H4 (cell line): ENCODE measurements around the gene TGFBRAP1. TPM values are rescaled to one million over a fixed set of nuclear protein-coding genes. Genes with fewer than 3 reads are reported as not detected.

ENCODE experiments used
- DNase-seq: peaks from one replicate; pipeline ENCODE4 v3.0.0-alpha.2; 2015; ENCODE audit warnings: low spot score
- total RNA-seq: library from RNA; depleted of rRNA; stranded (reverse); fragments of >200 nt; shearing (Covaris generic); gene quantifications from 2 replicates; pipeline ENCODE4 v1.2.3, GENCODE V29; 2014

TGFBRAP1 gene
- total RNA-seq, 1 experiment from 2014 or later, result 13.8 TPM

DNA sequence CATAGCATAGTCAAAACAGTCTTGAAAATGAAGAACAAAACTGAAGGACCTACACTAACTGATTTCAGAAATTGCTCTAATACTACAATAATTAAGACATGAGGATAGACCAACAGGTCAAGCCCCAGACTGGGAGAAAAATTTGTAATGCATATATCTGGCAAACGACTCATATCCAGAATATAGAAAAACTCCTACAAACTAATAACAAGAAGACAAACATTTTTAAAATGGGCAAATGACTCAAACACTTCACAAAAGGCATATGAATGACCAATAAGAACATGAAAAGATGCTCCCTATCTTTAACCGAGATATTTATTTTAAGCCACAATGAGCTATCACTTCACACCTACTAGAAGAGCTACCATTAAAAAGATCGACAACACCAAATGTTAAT lies 14.2 kb downstream of the TGFBRAP1 start:
- DNase-seq, result no peak

DNA sequence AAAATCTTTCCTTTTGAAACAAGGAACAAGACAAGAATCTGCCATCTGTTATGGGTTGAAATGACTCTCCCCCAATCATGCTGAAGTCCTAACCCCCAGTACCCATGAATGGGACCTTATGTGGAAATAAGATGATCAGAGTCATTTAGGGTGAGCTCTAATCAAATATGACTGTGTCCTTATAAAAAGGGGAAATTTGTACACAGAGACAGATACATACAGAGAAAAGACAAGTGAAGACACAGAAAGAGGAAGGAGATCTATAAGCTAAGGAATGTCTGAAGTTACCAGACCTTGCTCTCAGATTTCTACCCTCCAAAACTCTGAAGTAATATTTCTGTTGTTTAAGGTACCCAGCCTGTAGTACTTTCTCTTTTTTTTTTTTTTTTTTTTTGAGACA lies 15.7 kb downstream of the TGFBRAP1 start:
- no peak for DNase-seq

DNA sequence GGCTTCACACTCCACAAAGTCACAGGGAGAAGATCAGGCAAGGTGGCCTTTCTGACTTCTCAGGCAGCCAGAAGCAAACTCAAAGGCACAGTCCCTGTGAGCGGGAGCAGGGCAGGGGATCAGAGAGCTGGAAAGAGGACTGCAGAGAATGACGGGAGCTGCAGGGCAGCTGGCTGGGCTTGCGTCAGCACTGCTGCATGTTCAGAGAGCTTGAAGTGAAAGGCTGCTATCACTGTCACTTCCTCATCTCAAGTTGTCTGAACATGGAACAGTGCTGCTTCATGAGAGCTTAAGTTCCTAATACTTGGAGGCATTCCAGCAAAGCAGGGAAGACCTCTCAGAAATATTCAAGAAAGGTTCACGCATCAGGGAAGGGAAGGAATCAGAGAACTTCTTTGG lies 20.4 kb downstream of the TGFBRAP1 start:
- no peak for DNase-seq

DNA sequence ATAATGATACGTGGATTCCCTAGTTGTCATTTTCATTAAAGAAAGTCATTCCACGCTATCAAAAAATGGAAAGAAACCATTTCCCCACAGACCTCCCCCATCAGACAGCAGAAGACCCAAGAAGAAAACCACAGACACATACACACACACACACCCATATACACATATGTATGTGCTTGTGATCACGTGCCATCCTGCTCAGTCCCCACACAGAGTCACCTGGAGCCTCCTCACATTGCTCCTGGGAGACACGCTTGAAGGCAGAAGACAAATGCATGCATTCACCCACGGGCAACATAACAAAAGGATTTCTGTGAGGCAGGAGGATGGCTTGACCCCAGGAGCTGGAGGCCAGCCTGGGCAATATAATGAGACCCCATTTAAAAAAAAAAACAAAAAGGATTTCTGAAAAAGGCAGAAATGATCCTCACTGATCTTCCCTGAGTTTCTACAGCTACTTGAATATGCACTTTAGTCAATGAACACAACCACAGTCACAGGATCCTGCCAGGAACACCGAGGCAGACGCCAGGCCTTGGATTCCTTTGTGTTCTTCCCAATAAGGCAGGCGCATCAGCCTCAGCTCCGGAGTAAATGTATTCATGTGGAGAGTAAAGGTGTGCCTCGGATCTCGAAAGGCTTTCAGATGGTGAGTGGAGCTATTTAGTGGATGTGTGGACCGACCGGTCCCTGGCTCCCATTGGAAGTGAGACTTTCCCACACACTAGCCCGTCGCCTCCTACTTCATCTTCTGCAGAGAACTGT lies 21.0 kb downstream of the TGFBRAP1 start:
- DNase-seq, result no peak

DNA sequence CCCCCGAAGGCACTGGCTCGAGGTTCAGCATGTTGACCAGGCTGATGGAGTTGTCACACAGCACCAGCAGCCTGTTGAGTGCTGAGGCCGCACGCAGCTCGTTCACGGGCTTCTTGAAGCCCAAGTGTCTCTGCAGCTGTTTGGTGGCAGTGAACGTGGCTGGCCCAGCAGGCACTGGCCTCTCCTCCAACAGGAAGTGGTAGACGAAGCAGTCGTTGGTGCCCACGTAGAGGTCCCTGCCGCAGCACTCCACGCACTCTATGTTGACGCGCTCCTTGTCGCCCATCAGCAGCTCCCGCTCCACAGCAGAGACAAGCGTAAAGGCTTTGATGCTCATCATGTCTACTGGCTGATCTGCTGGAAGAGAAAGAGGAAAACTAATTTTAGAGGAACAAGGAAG lies 21.6 kb downstream of the TGFBRAP1 start:
- no peak for DNase-seq

DNA sequence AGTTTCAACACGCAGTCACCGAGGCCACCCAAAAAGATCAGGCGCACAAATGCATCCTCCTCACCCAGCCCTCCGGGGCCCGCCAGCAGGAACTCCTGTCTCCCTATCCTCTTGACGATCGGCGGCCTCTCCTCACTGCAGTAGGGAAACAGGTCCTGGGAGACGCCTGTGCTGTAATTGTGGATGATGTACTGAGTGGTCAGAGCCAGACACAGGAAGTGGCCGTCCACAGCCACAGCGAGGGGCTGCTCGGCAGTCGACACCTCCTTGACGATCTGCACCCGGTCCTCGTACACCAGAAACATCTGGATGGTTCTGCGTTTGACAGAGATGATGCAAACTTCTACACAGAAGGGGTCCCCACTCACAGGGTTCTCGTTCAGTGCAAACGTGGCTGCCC lies 22.0 kb downstream of the TGFBRAP1 start:
- DNase-seq, result no peak

DNA sequence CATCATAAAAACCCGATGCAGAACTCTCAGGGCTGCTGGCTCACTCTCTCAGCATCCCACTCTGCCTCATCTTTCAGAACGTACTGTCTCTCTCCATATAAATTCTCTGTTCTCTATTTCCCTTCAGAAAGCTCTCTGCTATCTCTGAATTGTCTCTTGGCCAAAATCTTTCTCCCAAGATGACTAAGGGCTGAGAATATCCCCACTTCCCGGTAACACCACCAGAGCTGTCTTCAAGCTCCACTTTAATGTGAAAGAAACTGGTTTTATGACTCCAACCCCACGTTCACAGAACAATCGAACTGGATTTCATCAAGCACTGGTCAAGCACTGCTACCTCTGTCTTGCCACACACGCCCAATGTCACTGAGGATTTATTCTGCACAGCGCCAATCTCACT lies 22.4 kb downstream of the TGFBRAP1 start:
- no peak for DNase-seq

DNA sequence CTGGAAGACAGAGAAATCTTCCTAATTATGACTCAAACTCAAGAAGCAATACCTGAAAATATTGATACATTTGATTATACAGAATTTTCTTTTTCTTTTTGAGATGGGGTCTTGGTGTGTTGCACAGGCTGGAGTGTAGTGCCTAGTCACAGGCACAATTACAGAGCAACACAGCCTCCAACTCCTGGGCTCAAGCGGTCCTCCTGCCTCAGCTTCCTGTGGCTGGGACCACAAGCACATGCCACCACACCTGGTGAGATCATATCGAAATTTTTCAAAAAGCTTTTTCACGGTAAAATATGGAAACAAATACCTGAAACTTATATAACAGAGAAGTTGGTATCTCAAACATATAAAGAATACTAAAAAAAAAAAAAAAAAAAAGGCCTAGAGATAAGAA lies 27.9 kb downstream of the TGFBRAP1 start:
- no peak for DNase-seq

DNA sequence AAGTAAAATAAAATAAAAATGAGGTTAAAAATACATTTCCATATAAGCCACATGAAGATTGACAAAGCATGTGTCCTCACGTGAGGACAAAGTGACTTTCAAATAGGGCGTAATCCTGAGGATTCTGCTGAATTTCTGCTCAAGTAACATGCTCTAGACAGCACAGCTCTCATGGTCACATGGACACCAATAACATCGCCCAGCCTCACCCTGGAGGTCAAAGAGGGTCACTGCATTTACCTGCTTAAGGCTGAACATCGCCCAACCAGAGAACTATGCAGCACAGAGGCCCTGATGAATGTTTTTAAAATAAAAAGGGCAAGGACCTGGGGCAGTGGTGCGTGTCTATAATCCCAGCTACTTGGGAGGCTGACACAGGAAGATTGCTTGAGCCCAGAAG lies 30.2 kb downstream of the TGFBRAP1 start:
- DNase-seq, result no peak

DNA sequence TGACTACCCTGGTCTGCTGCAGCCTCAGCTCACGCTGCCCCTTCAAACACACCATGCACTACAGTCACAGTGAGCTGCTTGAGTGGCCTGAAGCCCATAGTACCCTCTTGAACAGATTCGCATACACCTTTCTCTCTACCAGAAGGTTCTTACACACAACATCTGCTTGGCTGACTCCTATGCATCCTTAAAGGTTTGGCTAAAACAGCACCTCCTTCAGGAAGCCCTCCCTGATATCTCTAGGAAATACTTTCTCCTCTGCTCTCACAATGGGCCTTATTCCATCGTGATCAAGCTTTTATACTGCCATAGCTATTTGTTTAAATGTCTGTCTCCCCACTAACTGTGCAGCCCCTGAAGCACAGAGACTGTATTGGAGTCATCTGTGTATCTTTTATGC lies 31.5 kb downstream of the TGFBRAP1 start:
- DNase-seq, result no peak

DNA sequence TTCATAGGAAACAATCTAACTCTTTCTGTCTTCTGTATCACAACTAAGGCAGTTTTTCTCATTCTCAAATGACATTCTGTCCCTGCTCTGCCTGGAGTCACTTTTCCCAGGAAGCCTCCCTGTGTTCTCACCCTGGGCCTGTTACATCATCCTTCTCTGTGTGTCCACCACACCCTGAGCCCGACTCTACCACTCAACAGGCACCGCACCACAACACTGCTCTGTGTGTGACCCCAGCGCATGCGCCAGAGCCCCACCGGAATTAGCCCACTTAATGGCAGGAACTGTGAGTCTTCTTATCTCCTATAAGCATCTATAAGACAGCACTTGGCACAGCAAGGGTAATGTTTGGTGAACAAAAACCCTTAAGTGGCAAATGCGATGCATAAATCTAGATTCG lies 32.3 kb downstream of the TGFBRAP1 start:
- peak; percentile 84 for DNase-seq

DNA sequence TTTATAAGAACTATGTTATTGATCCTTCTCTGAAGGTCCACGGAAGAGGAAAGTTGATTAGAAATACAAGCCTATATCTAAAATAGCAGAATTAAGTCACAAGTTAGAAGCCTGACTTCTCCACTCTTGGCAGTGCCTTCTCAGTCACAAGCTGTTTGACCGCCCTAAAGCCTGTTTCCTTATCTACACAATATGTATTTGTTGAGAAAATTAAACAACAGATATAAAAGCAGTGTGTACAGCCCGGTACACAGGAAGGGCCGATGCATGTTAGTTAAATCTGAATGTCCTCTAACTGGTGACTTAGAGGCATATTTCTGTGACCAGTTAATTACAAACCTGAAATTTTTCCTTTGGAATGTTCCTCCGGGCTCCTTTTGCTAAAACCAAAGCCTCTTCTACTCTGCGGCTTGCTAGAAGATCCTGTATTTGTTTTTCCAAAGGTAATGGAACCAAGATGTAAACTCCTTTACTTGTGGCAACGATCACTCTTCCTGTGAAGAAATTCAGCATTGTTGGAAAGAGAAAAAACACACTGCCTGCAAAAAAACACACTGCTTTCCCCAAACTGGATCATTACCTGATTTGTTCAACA lies 33.4 kb downstream of the TGFBRAP1 start:
- DNase-seq, result peak; percentile 56

DNA sequence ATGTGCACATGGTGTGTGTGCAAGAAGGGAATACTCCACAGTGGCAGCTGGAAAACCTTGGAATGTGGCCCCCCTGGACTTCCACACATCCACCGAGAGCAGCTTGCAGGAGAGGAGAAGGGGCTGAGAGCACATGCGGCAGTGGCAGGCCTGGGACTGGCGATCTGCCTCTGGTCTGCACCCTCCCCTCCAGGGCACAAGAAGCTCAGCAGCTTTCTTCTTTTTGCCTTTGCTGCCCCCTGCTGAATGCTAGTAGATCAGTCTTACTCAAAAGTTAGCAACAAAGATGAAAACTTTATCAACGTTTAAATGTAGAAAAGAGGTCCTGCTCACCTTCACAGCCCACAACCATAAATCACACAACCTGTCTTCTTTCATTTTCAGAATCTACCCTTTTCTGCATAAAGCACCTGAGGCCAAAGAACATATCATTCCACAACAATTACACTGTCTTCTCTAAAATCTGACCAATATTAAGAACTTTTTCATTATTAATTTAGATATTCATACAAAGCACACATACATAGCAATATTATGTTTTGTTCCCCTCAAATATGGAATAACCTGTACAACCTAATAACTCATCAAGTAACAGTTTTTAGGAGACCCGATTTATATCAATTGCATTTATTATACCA lies 34.6 kb downstream of the TGFBRAP1 start:
- DNase-seq, result peak; percentile 74

DNA sequence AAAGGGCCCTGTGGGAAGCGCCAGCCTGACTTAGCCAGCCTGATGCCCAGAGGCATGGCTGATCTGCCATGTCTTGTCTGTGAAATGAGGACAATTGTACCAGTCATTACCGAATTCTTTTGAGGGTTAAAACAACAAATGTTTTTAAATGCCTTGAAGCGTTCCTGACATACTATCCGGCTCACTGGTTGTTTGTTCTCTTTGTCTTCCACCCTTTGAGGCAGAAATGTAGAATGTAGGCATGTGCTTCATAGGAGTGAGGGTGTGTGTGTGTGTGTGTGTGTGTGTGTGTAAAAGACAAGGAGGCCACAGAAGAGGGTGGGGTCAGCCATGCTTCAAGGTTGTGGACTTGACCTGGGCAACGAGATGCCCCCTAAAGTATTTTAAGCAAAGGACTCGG lies 35.5 kb downstream of the TGFBRAP1 start:
- DNase-seq, result no peak

DNA sequence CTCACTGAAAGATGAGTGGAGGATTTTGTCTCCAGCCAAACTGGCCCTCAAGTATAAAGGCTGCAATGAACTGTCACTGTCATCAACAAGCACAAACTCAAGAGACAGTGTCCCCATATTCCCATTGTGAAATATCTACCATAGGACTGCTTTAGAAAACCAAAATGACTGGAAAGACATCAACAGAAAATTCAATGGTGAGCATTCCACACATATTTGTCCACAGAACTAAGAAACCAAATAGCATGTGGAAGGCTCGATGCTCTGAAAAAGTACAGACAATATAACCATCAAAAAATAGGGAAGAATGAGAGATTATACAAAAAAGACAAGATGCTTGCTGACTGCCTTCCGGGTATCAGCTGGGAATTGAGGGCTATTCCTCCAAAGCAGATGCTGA lies 37.6 kb downstream of the TGFBRAP1 start:
- no peak for DNase-seq

DNA sequence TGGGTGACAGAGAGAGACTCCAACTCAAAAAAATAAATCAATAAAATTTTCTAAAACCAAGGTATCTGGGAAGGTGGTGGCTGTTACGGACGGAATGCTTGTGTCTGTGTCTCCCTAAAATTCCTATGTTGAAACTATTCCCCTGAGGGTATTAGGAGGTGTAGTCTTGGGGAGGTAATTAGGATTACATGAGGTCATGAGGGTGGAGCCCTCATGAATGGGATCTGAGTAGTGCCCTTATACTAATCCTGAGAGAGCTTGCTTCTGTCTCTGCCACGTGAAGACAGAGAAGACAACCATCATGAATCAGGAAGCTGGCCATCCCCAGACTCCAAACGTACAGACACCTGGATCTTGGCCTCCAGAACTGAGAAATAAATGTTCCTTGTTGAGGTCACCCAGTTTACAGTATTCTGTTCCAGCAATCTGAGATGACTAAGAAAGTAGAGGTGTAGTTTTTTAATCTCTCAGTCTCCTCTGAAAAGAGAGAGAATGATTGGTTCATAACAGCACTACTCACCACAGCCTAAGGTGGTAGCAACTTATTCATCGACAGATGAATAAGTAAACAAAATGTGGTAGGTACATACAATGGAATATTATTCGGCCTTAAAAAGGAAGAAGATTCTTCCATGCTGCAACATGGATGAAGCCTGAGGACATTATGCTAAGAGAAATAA lies 38.4 kb downstream of the TGFBRAP1 start:
- no peak for DNase-seq

DNA sequence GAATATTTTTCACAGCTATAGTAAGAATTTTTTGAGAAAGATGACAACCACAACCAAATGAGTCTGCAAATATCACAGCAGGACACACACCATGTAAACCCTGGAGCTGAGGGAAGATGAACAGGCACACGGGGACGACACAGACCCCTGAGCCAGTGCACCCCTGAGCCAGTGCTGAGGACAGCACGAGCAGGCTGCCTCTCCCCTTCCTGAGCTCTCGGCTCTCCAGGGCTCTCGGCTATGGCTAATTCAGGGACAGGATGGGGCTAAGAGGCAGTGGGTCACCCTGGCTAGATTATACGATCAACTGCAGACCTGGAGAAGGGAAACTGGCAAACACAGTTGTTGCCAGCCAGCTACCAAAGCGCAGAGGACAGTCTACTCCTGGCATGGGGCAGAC lies 41.4 kb downstream of the TGFBRAP1 start:
- no peak for DNase-seq

DNA sequence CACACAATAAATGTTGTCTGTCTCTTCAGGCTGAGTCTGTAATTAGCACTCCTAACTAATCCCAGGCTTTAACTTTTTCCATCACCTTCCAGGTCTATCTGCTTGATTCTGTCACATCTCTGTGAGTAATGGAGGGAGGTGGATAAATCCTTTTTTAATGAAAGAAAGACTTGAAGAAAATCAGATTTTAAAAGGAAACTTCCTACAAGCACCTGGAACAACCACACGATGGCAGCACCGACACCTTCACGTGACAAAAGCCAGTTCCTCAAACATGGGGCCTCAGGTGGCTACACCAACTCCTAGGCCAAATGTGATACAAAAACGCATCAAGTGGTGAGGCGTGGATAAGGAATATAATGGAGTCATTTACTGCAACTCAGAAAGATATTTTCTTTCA lies 41.8 kb downstream of the TGFBRAP1 start:
- peak; percentile 20 for DNase-seq

DNA sequence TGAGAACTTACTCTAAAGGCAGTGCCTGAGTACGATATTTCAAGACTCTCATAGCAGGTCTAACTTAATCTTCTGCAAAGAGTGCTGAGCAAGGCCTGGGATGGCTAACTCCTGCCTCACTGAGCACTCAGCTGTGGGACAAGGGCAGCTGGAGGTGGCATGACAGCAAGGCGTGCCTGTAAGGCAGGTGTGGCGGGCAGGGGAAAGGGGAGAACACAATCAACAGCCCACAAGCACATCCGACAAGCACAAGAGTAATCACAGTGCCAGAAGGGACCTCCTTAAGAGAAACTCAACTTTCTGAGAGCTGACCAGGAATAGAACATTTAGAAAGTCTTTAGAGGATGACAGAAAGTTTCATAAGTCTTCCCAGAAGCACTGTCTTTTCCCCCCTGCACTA lies 46.0 kb downstream of the TGFBRAP1 start:
- no peak for DNase-seq

DNA sequence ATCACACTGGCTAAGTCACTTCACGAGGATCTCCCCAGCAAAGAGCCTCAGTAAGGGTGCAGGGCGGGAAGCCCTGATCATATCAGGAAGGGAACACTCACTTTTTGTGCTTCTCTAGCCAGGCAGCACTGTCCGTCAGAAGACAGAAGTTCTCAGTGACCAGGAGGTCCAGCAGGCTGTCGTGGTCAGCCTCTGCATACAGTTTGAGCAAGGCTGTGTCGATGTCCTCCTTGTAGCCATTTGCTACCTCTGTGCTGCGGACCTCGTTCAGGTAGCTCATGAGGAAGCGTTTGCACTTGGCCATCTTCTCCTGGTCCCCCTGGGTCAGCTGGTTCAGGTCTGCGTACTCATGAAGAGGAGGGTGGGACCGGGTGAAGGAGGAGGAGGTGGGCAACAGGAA lies 49.3 kb downstream of the TGFBRAP1 start:
- no peak for DNase-seq

DNA sequence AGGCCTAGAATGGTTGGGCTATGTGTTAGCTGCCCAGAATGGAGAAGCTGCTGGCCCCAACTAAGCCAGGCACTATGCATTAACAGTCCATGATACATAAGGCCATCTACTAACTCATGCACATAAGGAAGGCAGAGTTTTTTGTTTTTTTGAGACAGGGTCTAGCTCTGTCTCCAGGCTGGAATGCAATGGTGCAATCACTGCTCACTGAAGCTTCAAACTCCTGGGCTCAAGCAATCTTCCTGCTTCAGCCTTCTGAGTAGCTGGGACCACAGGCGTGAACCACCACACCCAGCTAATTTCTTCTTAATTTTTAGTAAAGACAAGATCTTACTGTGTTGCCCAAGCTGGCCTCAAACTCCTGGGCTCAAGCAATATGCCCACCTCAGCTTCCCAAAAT lies 50.4 kb downstream of the TGFBRAP1 start:
- no peak for DNase-seq

DNA sequence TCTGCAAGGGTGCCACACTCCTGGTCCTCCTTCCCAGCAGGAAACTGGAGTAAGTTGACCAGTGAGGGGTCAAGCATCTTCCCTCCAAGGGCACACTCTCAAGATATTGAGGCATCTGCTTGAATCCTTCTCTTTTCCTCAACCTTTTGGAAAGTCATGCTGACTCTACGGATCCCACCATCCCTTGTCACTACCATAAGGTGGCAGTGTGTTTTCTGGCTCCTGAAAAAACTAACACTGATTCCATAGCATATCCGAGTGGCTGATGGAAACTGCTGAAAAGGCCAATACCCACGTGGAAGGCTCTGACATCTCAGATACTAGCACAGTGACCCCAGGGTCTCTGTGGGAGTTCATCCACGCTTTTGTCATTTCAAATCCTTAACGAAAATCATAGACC lies 50.9 kb downstream of the TGFBRAP1 start:
- DNase-seq, result no peak

DNA sequence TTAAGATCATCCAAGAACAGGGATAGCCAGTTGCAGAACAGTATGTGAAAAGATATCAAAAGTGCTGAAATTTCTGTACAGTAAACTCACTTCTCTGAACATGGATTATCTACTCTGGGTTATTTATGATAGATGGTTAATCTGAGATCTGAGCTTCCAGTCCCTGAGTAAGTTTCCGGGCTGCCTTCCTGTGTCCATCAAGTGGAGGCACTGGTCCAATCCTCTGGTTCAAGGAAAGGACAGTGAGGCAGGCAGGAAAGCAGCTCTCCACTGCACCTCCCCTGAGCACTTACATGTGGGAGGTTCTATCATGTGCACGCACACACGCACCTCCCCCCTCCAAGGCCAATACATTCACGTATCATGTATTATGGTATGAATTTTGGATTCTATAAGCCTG lies 55.5 kb downstream of the TGFBRAP1 start:
- DNase-seq, result no peak
